ENCODE results near the gene HMGN5. TPM values are rescaled to one million over a fixed set of nuclear protein-coding genes. Genes with fewer than 3 reads are reported as not detected.

The HMGN5 gene
- total RNA-seq, 1 donor from 2014 or later, result 1.1 TPM

DNA sequence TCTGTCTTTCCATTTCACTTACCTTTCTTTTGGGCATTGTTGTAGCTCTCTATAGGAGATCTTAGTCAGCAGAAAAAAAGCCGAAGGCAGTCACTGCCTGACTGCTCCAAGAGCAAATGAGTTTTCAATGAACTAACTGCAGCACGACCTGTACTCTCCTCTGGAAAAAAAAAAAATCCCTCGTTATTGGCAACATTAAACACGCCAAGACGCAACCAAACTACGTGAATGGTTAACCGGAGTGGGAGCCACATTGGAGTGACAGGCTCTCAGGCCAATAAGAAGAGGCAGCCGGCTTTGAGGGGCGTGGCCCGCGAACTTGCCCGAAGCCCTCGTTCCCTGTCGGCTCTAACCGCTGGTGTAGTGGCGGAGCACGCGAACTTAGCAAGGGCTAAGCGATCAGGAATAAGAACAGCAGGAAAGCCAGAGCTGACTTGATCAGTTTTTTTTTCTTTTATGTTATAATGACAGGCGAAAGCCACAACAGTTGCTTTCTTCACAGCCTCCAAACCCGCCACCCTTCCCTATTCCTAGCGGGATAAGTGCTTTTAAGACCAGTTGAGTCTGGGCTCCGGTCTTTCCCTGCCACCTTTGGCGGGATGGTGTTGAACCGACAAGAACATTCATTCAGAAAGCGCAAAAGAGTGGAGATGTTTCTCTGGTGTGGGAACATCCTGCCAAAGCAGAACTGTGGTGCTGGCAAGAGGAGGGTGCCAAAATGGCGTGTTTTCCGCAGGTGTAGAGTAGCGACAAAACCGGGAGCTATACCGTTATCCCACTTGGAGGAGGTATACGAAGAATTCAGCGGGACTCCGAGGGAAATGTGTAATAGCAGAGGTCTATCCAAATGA, 80.0 kb downstream of the HMGN5 start:
- peaks cover 4% of the 10 kb centered on the region for H3K4me1 Mint-ChIP-seq (ENCODE audit: low read depth)

DNA sequence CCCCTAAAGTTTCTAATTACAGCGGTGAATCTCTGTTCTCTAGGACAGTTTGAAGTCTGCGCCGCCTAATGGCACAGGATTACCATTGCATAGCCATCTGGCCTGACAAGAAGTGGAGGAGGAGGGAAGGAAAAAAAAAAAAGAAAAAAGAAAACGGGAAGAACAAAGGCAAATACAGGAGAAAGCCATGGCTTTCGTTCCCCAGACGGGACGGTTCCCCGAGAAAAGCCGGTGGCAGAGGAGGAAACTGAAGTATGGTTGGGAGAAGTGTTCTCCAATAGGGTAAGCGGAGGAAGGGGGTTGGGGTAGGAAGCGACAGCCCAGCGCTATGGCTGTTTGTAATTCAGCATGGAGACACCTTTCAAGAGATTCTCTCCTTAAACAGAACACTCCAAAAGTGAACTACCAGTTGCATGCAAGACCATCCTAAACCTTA, 80.8 kb downstream of the HMGN5 start:
- no peak for DNase-seq (ENCODE audit: low spot score)
- peak overlapping the region; percentile 94 for H3K4me3 Mint-ChIP-seq (ENCODE audit: unreplicated experiment)
- no peaks in the 10 kb centered on the region for H3K9me3 Mint-ChIP-seq (ENCODE audit: low read depth)
- no peaks in the 10 kb centered on the region for H3K36me3 Mint-ChIP-seq (ENCODE audit: low read depth)
- peaks cover 4% of the 10 kb centered on the region for H3K4me1 Mint-ChIP-seq (ENCODE audit: low read depth)
- H3K27me3 Mint-ChIP-seq (ENCODE audit: low read depth), result peaks cover 8% of the 10 kb centered on the region
- H3K27ac Mint-ChIP-seq (ENCODE audit: unreplicated experiment), result peak overlapping the region; percentile 96
- TF ChIP-seq, protein P1, sequence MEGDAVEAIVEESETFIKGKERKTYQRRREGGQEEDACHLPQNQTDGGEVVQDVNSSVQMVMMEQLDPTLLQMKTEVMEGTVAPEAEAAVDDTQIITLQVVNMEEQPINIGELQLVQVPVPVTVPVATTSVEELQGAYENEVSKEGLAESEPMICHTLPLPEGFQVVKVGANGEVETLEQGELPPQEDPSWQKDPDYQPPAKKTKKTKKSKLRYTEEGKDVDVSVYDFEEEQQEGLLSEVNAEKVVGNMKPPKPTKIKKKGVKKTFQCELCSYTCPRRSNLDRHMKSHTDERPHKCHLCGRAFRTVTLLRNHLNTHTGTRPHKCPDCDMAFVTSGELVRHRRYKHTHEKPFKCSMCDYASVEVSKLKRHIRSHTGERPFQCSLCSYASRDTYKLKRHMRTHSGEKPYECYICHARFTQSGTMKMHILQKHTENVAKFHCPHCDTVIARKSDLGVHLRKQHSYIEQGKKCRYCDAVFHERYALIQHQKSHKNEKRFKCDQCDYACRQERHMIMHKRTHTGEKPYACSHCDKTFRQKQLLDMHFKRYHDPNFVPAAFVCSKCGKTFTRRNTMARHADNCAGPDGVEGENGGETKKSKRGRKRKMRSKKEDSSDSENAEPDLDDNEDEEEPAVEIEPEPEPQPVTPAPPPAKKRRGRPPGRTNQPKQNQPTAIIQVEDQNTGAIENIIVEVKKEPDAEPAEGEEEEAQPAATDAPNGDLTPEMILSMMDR (IDR thresholded peaks at IDR 0.05), result peak; percentile 81

More for the DNA sequence above, 80.0 kb downstream of the HMGN5 start:
- peak; percentile 94 for DNase-seq (ENCODE audit: low spot score)
- H3K27ac Mint-ChIP-seq (ENCODE audit: unreplicated experiment), result peak overlapping the region; percentile 96
- no peaks in the 10 kb centered on the region for H3K36me3 Mint-ChIP-seq (ENCODE audit: low read depth)
- TF ChIP-seq, protein P1 (IDR thresholded peaks at IDR 0.05), result no peak
- H3K9me3 Mint-ChIP-seq (ENCODE audit: low read depth), result no peaks in the 10 kb centered on the region
- peak overlapping the region; percentile 94 for H3K4me3 Mint-ChIP-seq (ENCODE audit: unreplicated experiment)
- H3K27me3 Mint-ChIP-seq (ENCODE audit: low read depth), result peaks cover 8% of the 10 kb centered on the region

DNA sequence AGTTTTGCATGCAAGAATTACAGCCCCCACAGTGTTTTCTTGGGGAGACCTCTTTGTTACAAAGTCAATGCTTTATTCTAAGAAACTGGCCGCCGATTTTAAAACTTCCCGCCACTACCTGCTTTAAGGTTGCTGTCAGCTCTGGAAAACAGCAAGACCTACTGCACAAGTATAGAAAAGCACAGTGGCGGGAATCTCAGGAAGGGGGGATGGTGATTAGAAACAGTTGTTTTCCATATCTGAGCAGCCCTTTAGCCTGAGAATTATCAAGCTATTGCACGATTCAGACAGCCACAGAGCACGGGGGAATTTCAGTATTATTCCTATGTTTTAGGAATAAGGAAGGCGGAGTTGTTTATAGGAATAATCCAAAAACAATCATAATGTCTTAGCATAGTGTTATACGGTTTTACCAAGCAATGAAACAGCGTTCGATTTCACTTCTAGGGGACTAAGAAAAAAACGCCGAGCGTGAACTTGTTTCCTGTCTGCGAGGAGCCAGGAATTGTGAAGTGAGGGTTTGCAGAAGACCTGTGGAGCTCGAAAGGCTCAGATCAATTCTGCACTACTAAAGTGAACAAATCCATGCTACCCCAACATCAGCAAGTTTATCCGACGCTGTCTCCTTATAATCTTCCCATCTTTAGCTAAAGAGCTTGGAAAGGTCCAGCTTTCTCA, 81.3 kb downstream of the HMGN5 start:
- Mint-ChIP-seq H3K9me3 (ENCODE audit: low read depth) (no peaks in the 10 kb centered on the region), H3K4me3 (ENCODE audit: unreplicated experiment) (peak overlapping the region; percentile 94), H3K36me3 (ENCODE audit: low read depth) (no peaks in the 10 kb centered on the region), H3K27me3 (ENCODE audit: low read depth) (peaks cover 8% of the 10 kb centered on the region), H3K4me1 (ENCODE audit: low read depth) (peaks cover 4% of the 10 kb centered on the region), H3K27ac (ENCODE audit: unreplicated experiment) (peak overlapping the region; percentile 96)
- DNase-seq (ENCODE audit: low spot score), result no peak
- TF ChIP-seq, protein P1 (IDR thresholded peaks at IDR 0.05), result no peak

DNA sequence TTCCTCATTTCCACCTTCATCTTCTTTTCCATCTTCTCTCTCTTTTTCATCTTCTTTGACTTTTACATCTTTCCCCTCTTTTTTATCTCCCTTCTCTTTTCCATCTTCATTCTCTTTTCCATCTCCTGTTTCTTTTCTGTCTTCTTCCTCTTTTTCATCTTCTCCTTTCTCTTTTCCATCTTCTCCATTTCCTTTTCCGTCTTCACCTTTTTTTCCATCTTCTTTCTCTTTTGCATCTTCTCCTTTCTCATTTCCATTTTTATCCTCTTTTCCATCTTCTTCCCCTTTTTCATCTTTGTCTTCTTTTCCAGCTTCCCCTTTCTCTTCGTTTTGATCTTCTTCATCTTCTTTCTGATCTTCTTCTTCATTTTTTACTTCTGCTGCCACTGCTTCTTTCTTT, 87.0 kb downstream of the HMGN5 start:
- Mint-ChIP-seq H3K27me3 (ENCODE audit: low read depth) (no peaks in the 10 kb centered on the region), H3K9me3 (ENCODE audit: low read depth) (no peaks in the 10 kb centered on the region), H3K4me3 (ENCODE audit: unreplicated experiment) (no peak overlapping the region), H3K27ac (ENCODE audit: unreplicated experiment) (no peak overlapping the region), H3K36me3 (ENCODE audit: low read depth) (no peaks in the 10 kb centered on the region), H3K4me1 (ENCODE audit: low read depth) (no peaks in the 10 kb centered on the region)
- TF ChIP-seq, protein P1 (IDR thresholded peaks at IDR 0.05), result no peak
- DNase-seq (ENCODE audit: low spot score), result no peak

DNA sequence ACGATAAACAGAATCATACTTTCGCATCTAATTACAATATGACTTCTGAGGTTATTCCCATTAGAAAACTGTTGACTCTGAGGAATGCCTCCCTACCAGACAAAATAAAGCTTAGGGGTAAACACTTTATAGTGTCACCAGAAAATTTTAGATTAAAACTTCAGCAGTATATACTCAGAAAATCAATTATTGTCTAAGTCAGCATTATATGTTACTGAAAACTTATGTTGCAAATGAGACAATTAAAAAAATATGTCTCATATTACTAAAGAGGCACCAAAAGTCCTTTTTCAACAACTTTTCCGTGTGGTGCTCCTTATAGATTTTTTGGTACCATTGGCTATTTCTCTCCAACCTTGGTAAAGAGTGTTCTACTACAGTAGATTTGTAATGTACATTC, 91.4 kb downstream of the HMGN5 start:
- Mint-ChIP-seq H3K27ac (ENCODE audit: unreplicated experiment) (no peak overlapping the region), H3K4me1 (ENCODE audit: low read depth) (no peaks in the 10 kb centered on the region), H3K27me3 (ENCODE audit: low read depth) (no peaks in the 10 kb centered on the region), H3K36me3 (ENCODE audit: low read depth) (no peaks in the 10 kb centered on the region), H3K4me3 (ENCODE audit: unreplicated experiment) (no peak overlapping the region), H3K9me3 (ENCODE audit: low read depth) (peaks cover 7% of the 10 kb centered on the region)
- DNase-seq (ENCODE audit: low spot score), result no peak
- TF ChIP-seq, protein P1 (IDR thresholded peaks at IDR 0.05), result no peak
